Hepatic stellate cell (primary cell): ENCODE data around the gene PRAC2.

ENCODE experiments used
- DNase-seq: peaks from one replicate; pipeline ENCODE4 v3.0.0; 2011; ENCODE audit warnings: low spot score

The PRAC2 gene

GRCh38 chr17:48755356-48755755 is 32.4 kb downstream of the PRAC2 start:
- no peak for DNase-seq

GRCh38 chr17:48756830-48757251 is 33.9 kb downstream of the PRAC2 start:
- DNase-seq: no peak

GRCh38 chr17:48757524-48757961 is 34.6 kb downstream of the PRAC2 start:
- no peak for DNase-seq

- no peak for DNase-seq
Observed at GRCh38 chr17:48759288-48759687, 36.3 kb downstream of the PRAC2 start.

GRCh38 chr17:48760411-48760810 is 37.4 kb downstream of the PRAC2 start:
- no peak for DNase-seq

- no peak for DNase-seq
Observed at GRCh38 chr17:48761114-48761513, 38.1 kb downstream of the PRAC2 start.

GRCh38 chr17:48767263-48767774 is 44.3 kb downstream of the PRAC2 start:
- DNase-seq: no peak

GRCh38 chr17:48769009-48769675 is 46.2 kb downstream of the PRAC2 start:
- DNase-seq: no peak

GRCh38 chr17:48770954-48771353 is 48.0 kb downstream of the PRAC2 start:
- DNase-seq: no peak

GRCh38 chr17:48773245-48773644 is 50.3 kb downstream of the PRAC2 start:
- DNase-seq: no peak
